ENCODE measurements around the gene GAB2. TPM values are rescaled to one million over a fixed set of nuclear protein-coding genes. Genes with fewer than 3 reads are reported as not detected.
A peak's percentile ranks its signal among the peaks of the same experiment; 100 is the strongest.

The GAB2 gene
- total RNA-seq, 1 donor = 8.2 TPM

- peak; percentile 60 for TF ChIP-seq CTCF (IDR thresholded peaks at IDR 0.05; ENCODE audit: insufficient read depth, low read depth, low read length)
- DNase-seq (ENCODE audit: low read depth) = peak; percentile 93
- H3K4me3 ChIP-seq (ENCODE audit: low read depth, low read length) = peak overlapping the region; percentile 74
Observed at GRCh38 chr11:78416285-78417174, 1.1 kb downstream of the GAB2 start.

GRCh38 chr11:78415338-78415737 lies 2.3 kb downstream of the GAB2 start:
- TF ChIP-seq CTCF (IDR thresholded peaks at IDR 0.05; ENCODE audit: insufficient read depth, low read depth, low read length) = no peak
- DNase-seq (ENCODE audit: low read depth) = no peak

GRCh38 chr11:78414321-78415051 lies 3.1 kb downstream of the GAB2 start:
- H3K4me3 ChIP-seq (ENCODE audit: low read depth, low read length) = no peak overlapping the region
- TF ChIP-seq CTCF (IDR thresholded peaks at IDR 0.05; ENCODE audit: insufficient read depth, low read depth, low read length) = peak; percentile 58
- peak; percentile 33 for DNase-seq (ENCODE audit: low read depth)

More at GRCh38 chr11:78415338-78415737, 2.3 kb downstream of the GAB2 start:
- H3K4me3 ChIP-seq (ENCODE audit: low read depth, low read length) = no peak overlapping the region

GRCh38 chr11:78408619-78409018 lies 9.0 kb downstream of the GAB2 start:
- no peak overlapping the region for H3K4me3 ChIP-seq (ENCODE audit: low read depth, low read length)
- TF ChIP-seq CTCF (IDR thresholded peaks at IDR 0.05; ENCODE audit: insufficient read depth, low read depth, low read length) = no peak
- DNase-seq (ENCODE audit: low read depth) = no peak

- no peak for DNase-seq (ENCODE audit: low read depth)
- H3K4me3 ChIP-seq (ENCODE audit: low read depth, low read length) = no peak overlapping the region
- TF ChIP-seq CTCF (IDR thresholded peaks at IDR 0.05; ENCODE audit: insufficient read depth, low read depth, low read length) = no peak
Observed at GRCh38 chr11:78406568-78407196, 10.9 kb downstream of the GAB2 start.

- DNase-seq (ENCODE audit: low read depth) = no peak
- H3K4me3 ChIP-seq (ENCODE audit: low read depth, low read length) = no peak overlapping the region
- TF ChIP-seq CTCF (IDR thresholded peaks at IDR 0.05; ENCODE audit: insufficient read depth, low read depth, low read length) = no peak
Observed at GRCh38 chr11:78405805-78406204, 11.8 kb downstream of the GAB2 start.

Measured in fibroblast of villous mesenchyme (primary cell).